Neural progenitor cell (in vitro differentiated cells): ENCODE results near the gene HHATL. TPM values are rescaled to one million over a fixed set of nuclear protein-coding genes. Genes with fewer than 3 reads are reported as not detected.

Source experiments
- DNase-seq: peaks from one replicate; pipeline ENCODE4 v3.0.0-alpha.2; 2016; ENCODE audit warnings: low spot score
- H2AFZ ChIP-seq: fragments of 200-600 bp; sonication (generic); replicated peaks from 2 replicates; pipeline ENCODE4 v1.6.1; 2016; ENCODE audit warnings: antibody characterized with exemption
- H3F3A ChIP-seq: fragments of 200-600 bp; sonication (generic); 2 replicates; pipeline ENCODE4 v1.6.1; 2016; ENCODE audit warnings: antibody characterized with exemption, low read depth
- H3K27ac ChIP-seq: fragments of 200-600 bp; sonication (generic); 2 replicates; pipeline ENCODE4 v1.5.1; 2016; ENCODE audit warnings: mild to moderate bottlenecking
- H3K27me3 ChIP-seq: fragments of 200-600 bp; sonication (generic); 2 replicates; pipeline ENCODE4 v1.6.1; 2016; ENCODE audit warnings: mild to moderate bottlenecking, moderate library complexity
- H3K36me3 ChIP-seq: fragments of 200-600 bp; sonication (generic); 2 replicates; pipeline ENCODE4 v1.5.1; 2016
- H3K4me1 ChIP-seq: fragments of 200-600 bp; sonication (generic); 2 replicates; pipeline ENCODE4 v1.6.1; 2016; ENCODE audit warnings: mixed run types
- H3K4me2 ChIP-seq: fragments of 200-600 bp; sonication (generic); 2 replicates; pipeline ENCODE4 v1.6.1; 2016
- H3K4me3 ChIP-seq: fragments of 200-600 bp; sonication (generic); 2 replicates; pipeline ENCODE4 v1.5.1; 2016
- H3K79me2 ChIP-seq: fragments of 200-600 bp; sonication (generic); 2 replicates; pipeline ENCODE4 v1.6.1; 2016; ENCODE audit warnings: low read depth
- H3K9ac ChIP-seq: fragments of 200-600 bp; sonication (generic); 2 replicates; pipeline ENCODE4 v1.6.1; 2016
- H3K9me3 ChIP-seq: fragments of 200-600 bp; sonication (generic); 2 replicates; pipeline ENCODE4 v1.5.1; 2016; ENCODE audit warnings: low read depth
- H4K20me1 ChIP-seq: fragments of 200-600 bp; sonication (generic); 2 replicates; pipeline ENCODE4 v1.6.1; 2016; ENCODE audit warnings: low read depth
- H3K27ac Mint-ChIP-seq: 3 replicates; pipeline ENCODE4 v1.8.0; 2021; ENCODE audit warnings: mixed read lengths
- H3K27me3 Mint-ChIP-seq: 2 replicates; pipeline ENCODE4 v1.8.0; 2022; ENCODE audit warnings: low read depth, mild to moderate bottlenecking, inconsistent platforms, moderate library complexity, mixed read lengths; ENCODE audit not compliant: insufficient read depth
- H3K36me3 Mint-ChIP-seq: 3 replicates; pipeline ENCODE4 v1.8.0; 2021; ENCODE audit warnings: mixed read lengths
- H3K4me1 Mint-ChIP-seq: 3 replicates; pipeline ENCODE4 v1.8.0; 2021; ENCODE audit warnings: mixed read lengths
- H3K4me3 Mint-ChIP-seq: 3 replicates; pipeline ENCODE4 v1.8.0; 2021; ENCODE audit warnings: mild to moderate bottlenecking, moderate library complexity, mixed read lengths
- H3K9me3 Mint-ChIP-seq: 3 replicates; pipeline ENCODE4 v1.8.0; 2020; ENCODE audit warnings: mixed read lengths
- EZH2 ChIP-seq: fragments of 200-600 bp; sonication (generic); IDR thresholded peaks from 2 replicates; pipeline ENCODE4 v1.6.1; 2017; ENCODE audit warnings: antibody characterized with exemption, mild to moderate bottlenecking, moderate library complexity
- EZH2phosphoT487 ChIP-seq: fragments of 200-600 bp; sonication (generic); IDR thresholded peaks from 2 replicates; pipeline ENCODE4 v1.6.1; 2017; ENCODE audit warnings: antibody characterized with exemption
- total RNA-seq: library from RNA; depleted of rRNA; stranded (reverse); fragments of >200 nt; gene quantifications from 2 replicates; pipeline ENCODE4 v1.2.3, GENCODE V29; 2015; ENCODE audit warnings: low replicate concordance
- TF ChIP-seq, protein P1 (sequence below): fragments of 200-600 bp; sonication (generic); IDR thresholded peaks from 2 replicates; pipeline ENCODE4 v1.5.1; 2017; ENCODE audit warnings: antibody characterized with exemption, mild to moderate bottlenecking

HHATL gene
- total RNA-seq, 1 donor from 2014 or later, result not detected

DNA sequence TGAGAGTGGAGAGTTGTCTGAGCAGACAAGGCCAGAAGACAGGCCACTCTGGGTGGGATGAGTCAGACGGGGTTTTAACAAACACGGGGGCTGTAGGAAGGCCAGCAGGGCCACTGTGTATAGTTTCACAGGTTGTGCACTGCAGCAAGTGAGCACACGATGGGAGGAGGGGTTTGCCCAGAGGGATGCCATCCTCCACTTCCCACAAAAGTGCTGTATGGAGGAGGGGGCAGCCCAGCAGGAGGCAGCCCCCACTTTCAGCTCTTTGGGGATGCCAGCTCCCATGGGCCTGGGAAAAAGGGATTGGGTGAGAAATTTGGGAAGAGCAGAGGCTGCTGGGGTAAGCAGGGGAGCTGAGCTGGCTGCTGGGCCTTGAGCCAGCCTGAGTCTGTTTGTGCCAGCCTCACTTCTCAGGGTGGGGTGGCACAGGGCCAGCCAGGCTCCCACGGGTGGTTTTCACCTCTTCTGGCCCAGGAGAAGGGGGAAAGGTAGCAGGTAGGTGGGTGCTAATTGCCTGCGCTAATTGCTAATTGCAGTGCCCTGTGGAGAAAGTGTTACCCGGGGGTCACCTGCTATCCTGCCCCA, 42.4 kb downstream of the HHATL start:
- H3K9ac ChIP-seq, result no peak overlapping the region
- Mint-ChIP-seq H3K36me3 (peaks cover 6% of the 10 kb centered on the region), H3K4me1 (peaks cover 10% of the 10 kb centered on the region), H3K4me3 (no peak overlapping the region), H3K27ac (peak overlapping the region; percentile 60), H3K27me3 (peaks cover 2% of the 10 kb centered on the region), H3K9me3 (peaks cover 2% of the 10 kb centered on the region)
- H3K4me2 ChIP-seq, result no peak overlapping the region
- H2AFZ ChIP-seq, result no peak overlapping the region
- H3K27me3 ChIP-seq, result no peaks in the 10 kb centered on the region
- TF ChIP-seq EZH2, result no peak
- TF ChIP-seq, protein P1, sequence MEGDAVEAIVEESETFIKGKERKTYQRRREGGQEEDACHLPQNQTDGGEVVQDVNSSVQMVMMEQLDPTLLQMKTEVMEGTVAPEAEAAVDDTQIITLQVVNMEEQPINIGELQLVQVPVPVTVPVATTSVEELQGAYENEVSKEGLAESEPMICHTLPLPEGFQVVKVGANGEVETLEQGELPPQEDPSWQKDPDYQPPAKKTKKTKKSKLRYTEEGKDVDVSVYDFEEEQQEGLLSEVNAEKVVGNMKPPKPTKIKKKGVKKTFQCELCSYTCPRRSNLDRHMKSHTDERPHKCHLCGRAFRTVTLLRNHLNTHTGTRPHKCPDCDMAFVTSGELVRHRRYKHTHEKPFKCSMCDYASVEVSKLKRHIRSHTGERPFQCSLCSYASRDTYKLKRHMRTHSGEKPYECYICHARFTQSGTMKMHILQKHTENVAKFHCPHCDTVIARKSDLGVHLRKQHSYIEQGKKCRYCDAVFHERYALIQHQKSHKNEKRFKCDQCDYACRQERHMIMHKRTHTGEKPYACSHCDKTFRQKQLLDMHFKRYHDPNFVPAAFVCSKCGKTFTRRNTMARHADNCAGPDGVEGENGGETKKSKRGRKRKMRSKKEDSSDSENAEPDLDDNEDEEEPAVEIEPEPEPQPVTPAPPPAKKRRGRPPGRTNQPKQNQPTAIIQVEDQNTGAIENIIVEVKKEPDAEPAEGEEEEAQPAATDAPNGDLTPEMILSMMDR, result no peak
- TF ChIP-seq EZH2phosphoT487, result no peak
- no peaks in the 10 kb centered on the region for H3K36me3 ChIP-seq
- H3K27ac ChIP-seq, result no peak overlapping the region
- H3K4me3 ChIP-seq, result no peak overlapping the region
- H3K79me2 ChIP-seq, result no peaks in the 10 kb centered on the region
- no peaks in the 10 kb centered on the region for H3K9me3 ChIP-seq
- no peaks in the 10 kb centered on the region for H3F3A ChIP-seq
- DNase-seq, result no peak
- peaks cover 8% of the 10 kb centered on the region for H4K20me1 ChIP-seq
- H3K4me1 ChIP-seq, result no peaks in the 10 kb centered on the region

DNA sequence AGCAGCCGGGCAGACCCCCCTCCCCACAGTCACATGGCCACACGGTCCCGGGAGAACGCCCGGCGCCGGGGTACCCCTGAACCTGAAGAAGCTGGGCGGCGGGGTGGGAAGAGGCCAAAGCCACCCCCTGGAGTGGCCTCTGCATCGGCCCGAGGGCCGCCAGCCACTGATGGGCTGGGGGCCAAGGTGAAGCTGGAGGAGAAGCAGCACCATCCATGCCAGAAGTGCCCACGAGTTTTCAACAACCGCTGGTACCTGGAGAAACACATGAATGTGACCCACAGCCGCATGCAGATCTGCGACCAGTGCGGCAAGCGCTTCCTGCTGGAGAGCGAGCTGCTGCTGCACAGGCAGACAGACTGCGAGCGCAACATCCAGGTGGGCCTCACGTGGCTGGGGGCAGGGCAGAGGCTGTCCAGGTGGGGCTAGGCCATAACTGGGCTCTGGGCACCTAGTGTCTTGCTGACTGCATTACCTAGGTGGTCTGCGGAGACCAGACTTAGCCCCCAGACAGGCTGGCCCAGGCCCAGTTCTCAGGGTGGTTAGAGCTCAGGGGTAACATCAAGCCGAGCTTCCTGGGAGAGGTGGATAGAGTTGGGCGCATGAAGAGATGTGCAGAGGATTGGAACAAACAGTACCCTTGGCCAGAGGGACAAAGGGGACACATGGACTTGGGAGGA, 43.0 kb downstream of the HHATL start:
- Histone ChIP-seq H4K20me1 (peaks cover 10% of the 10 kb centered on the region), H3K4me2 (no peak overlapping the region), H3K4me3 (no peak overlapping the region), H3K27me3 (no peaks in the 10 kb centered on the region), H3K9me3 (no peaks in the 10 kb centered on the region), H3K36me3 (no peaks in the 10 kb centered on the region), H3K4me1 (no peaks in the 10 kb centered on the region), H3K9ac (no peak overlapping the region), H3F3A (no peaks in the 10 kb centered on the region), H3K79me2 (no peaks in the 10 kb centered on the region), H3K27ac (no peak overlapping the region), H2AFZ (no peak overlapping the region)
- no peak overlapping the region for H3K27ac Mint-ChIP-seq
- TF ChIP-seq EZH2phosphoT487 (no peak), EZH2 (no peak)
- TF ChIP-seq, protein P1, result no peak
- peaks cover 6% of the 10 kb centered on the region for H3K36me3 Mint-ChIP-seq
- peaks cover 2% of the 10 kb centered on the region for H3K9me3 Mint-ChIP-seq
- H3K4me1 Mint-ChIP-seq, result peaks cover 12% of the 10 kb centered on the region
- no peak overlapping the region for H3K4me3 Mint-ChIP-seq
- DNase-seq, result no peak
- peaks cover 2% of the 10 kb centered on the region for H3K27me3 Mint-ChIP-seq

DNA sequence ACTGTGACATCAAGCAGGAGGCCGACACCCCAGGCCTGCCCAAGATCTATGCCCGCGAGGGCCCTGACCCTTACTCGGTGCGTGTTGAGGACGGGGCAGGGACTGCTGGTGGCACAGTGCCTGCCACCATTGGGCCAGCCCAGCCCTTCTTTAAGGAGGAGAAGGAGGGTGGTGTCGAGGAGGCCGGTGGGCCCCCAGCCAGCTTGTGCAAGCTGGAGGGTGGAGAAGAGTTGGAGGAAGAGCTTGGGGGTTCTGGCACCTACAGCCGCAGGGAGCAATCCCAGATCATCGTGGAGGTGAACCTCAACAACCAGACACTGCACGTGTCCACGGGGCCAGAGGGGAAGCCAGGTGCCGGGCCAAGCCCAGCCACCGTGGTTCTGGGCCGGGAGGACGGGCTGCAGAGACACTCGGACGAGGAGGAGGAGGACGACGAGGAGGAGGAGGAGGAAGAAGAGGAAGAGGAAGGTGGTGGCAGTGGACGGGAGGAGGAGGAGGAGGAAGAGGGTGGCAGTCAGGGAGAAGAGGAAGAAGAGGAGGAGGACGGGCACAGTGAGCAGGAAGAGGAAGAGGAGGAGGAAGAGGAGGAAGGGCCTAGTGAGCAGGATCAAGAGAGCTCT, 43.7 kb downstream of the HHATL start:
- Histone ChIP-seq H3K9ac (no peak overlapping the region), H3K4me1 (peaks cover under 1% of the 10 kb centered on the region)
- peaks cover 2% of the 10 kb centered on the region for H3K27me3 Mint-ChIP-seq

More for the DNA sequence above, 43.7 kb downstream of the HHATL start:
- no peaks in the 10 kb centered on the region for H3K27me3 ChIP-seq
- no peaks in the 10 kb centered on the region for H3K36me3 ChIP-seq
- H3K9me3 Mint-ChIP-seq, result peaks cover 2% of the 10 kb centered on the region
- DNase-seq, result no peak
- H3K4me2 ChIP-seq, result no peak overlapping the region
- H3K9me3 ChIP-seq, result no peaks in the 10 kb centered on the region
- H2AFZ ChIP-seq, result no peak overlapping the region
- no peak overlapping the region for H3K4me3 Mint-ChIP-seq
- no peak for TF ChIP-seq EZH2phosphoT487
- TF ChIP-seq EZH2, result no peak
- TF ChIP-seq, protein P1, result no peak
- H3K79me2 ChIP-seq, result no peaks in the 10 kb centered on the region
- no peak overlapping the region for H3K27ac Mint-ChIP-seq
- peaks cover 6% of the 10 kb centered on the region for H3K36me3 Mint-ChIP-seq
- H3F3A ChIP-seq, result no peaks in the 10 kb centered on the region
- no peak overlapping the region for H3K27ac ChIP-seq
- H3K4me3 ChIP-seq, result no peak overlapping the region
- H4K20me1 ChIP-seq, result peaks cover 10% of the 10 kb centered on the region
- peaks cover 12% of the 10 kb centered on the region for H3K4me1 Mint-ChIP-seq
